ENCODE data around the gene TUBA3E.
"Not testable (repeated sequence)": the region's sequence is repeated elsewhere in the genome, so short reads cannot be mapped to it uniquely, and the experiment has no call there.

The TUBA3E gene

DNA sequence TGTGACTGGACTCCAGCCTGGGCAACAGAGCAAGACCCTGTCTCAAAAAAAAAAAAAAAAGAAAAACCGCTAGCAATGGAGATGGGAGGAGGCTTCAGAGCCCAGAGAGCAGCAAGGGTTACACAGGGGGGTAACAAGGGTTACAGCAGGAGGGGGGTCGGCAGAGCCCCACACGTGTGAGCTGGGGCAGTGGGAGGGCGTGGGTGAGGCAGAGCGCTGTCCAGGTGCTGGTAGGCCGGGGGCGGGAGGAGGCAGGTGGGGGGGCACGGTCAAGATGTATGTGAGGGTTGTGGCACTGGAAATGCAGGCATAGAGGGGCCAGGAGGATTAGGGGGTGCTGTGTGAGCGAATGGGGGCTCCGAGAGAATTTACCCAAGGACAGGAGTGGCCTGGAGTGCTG is 12.8 kb downstream of the TUBA3E start:
- H3F3A ChIP-seq (ENCODE audit: control insufficient read depth, insufficient read depth), result no peaks in the 10 kb centered on the region
- H3K9me2 ChIP-seq (replicated peaks; ENCODE audit: control insufficient read depth, low read length), result no peaks in the 10 kb centered on the region
- H3K4me1 ChIP-seq (ENCODE audit: control insufficient read depth, low read length), result peaks cover 19% of the 10 kb centered on the region
- peaks cover 54% of the 10 kb centered on the region for H3K79me2 ChIP-seq (ENCODE audit: control insufficient read depth, low read length)
- H4K20me1 ChIP-seq (ENCODE audit: control insufficient read depth, insufficient read depth, low read depth, low read length), result peaks cover 5% of the 10 kb centered on the region; the same call in 1 of the 2 replicates
- no peaks in the 10 kb centered on the region for H3K9me3 ChIP-seq (ENCODE audit: control insufficient read depth, insufficient read depth, low read length)
- H3K27ac ChIP-seq (ENCODE audit: low read depth, low read length), result no peak overlapping the region
- no peak overlapping the region for H3K4me2 ChIP-seq (ENCODE audit: low read length)
- H3K4me3 ChIP-seq (ENCODE audit: low read length), result no peak overlapping the region
- no peak for TF ChIP-seq CTCF (IDR thresholded peaks at IDR 0.05; ENCODE audit: low read depth, low read length, poor library complexity, severe bottlenecking)
- TF ChIP-seq EZH2phosphoT487 (IDR thresholded peaks at IDR 0.05; ENCODE audit: borderline replicate concordance, low read length), result no peak
- no peaks in the 10 kb centered on the region for H3K27me3 ChIP-seq (ENCODE audit: control insufficient read depth, low read length)
- H3K36me3 ChIP-seq (ENCODE audit: control insufficient read depth, low read length), result peaks cover 32% of the 10 kb centered on the region

GRCh38 chr2:130183512-130184373 is 14.5 kb downstream of the TUBA3E start:
- Histone ChIP-seq H3K4me2 (ENCODE audit: low read length) (peak overlapping the region; percentile 66), H3K36me3 (ENCODE audit: control insufficient read depth, low read length) (peaks cover 39% of the 10 kb centered on the region), H4K20me1 (ENCODE audit: control insufficient read depth, insufficient read depth, low read depth, low read length) (peaks cover 5% of the 10 kb centered on the region), H3K9me3 (ENCODE audit: control insufficient read depth, insufficient read depth, low read length) (no peaks in the 10 kb centered on the region), H3K4me3 (ENCODE audit: low read length) (peak overlapping the region; percentile 83), H3F3A (ENCODE audit: control insufficient read depth, insufficient read depth) (no peaks in the 10 kb centered on the region), H3K9me2 (replicated peaks; ENCODE audit: control insufficient read depth, low read length) (no peaks in the 10 kb centered on the region), H3K4me1 (ENCODE audit: control insufficient read depth, low read length) (peaks cover 26% of the 10 kb centered on the region), H3K27me3 (ENCODE audit: control insufficient read depth, low read length) (no peaks in the 10 kb centered on the region), H3K79me2 (ENCODE audit: control insufficient read depth, low read length) (peaks cover 70% of the 10 kb centered on the region), H3K27ac (ENCODE audit: low read depth, low read length) (no peak overlapping the region)
- no peak for TF ChIP-seq CTCF (IDR thresholded peaks at IDR 0.05; ENCODE audit: low read depth, low read length, poor library complexity, severe bottlenecking)
- no peak for TF ChIP-seq EZH2phosphoT487 (IDR thresholded peaks at IDR 0.05; ENCODE audit: borderline replicate concordance, low read length)

- not testable (repeated sequence) for H3K9me3 ChIP-seq (ENCODE audit: control insufficient read depth, insufficient read depth, low read length); H3K27me3 ChIP-seq (ENCODE audit: control insufficient read depth, low read length); H4K20me1 ChIP-seq (ENCODE audit: control insufficient read depth, insufficient read depth, low read depth, low read length); H3F3A ChIP-seq (ENCODE audit: control insufficient read depth, insufficient read depth); H3K9me2 ChIP-seq (replicated peaks; ENCODE audit: control insufficient read depth, low read length)
- Histone ChIP-seq H3K36me3 (ENCODE audit: control insufficient read depth, low read length) (peaks cover 42% of the 10 kb centered on the region), H3K79me2 (ENCODE audit: control insufficient read depth, low read length) (peaks cover 78% of the 10 kb centered on the region), H3K4me1 (ENCODE audit: control insufficient read depth, low read length) (peaks cover 26% of the 10 kb centered on the region), H3K27ac (ENCODE audit: low read depth, low read length) (peak overlapping the region; percentile 28; the same call in 1 of the 2 replicates), H3K4me2 (ENCODE audit: low read length) (peak overlapping the region; percentile 66), H3K4me3 (ENCODE audit: low read length) (peak overlapping the region; percentile 83)
Measured at GRCh38 chr2:130182826-130183511, 15.3 kb downstream of the TUBA3E start.

Data from DOHH2 (cell line).